BLaER1 treated with 17β-estradiol and CSF1 and Interleukin-3, amounts not matched to agents 10 nM and 100 nM (cell line): ENCODE data around the gene MPHOSPH10.

Source experiments
- H3K27ac ChIP-seq, 11 experiments: shearing (Covaris generic); formaldehyde crosslinking; 2 replicates each; pipeline ENCODE4 v1.8.1; 2022
- H3K27me3 ChIP-seq, 11 experiments: shearing (Covaris generic); formaldehyde crosslinking; 2 replicates each; pipeline ENCODE4 v1.8.1; 2022
- H3K36me3 ChIP-seq, 11 experiments: shearing (Covaris generic); formaldehyde crosslinking; 2 replicates each; pipeline ENCODE4 v1.8.1; 2022
- H3K4me1 ChIP-seq, 10 experiments: shearing (Covaris generic); formaldehyde crosslinking; 2 replicates each; pipeline ENCODE4 v1.8.1; 2022
- H3K4me2 ChIP-seq, 11 experiments: shearing (Covaris generic); formaldehyde crosslinking; 2 replicates each; pipeline ENCODE4 v1.8.1; 2022
- H3K4me3 ChIP-seq, 10 experiments: shearing (Covaris generic); formaldehyde crosslinking; 2 replicates each; pipeline ENCODE4 v1.8.1; 2022
- H3K9ac ChIP-seq, 11 experiments: shearing (Covaris generic); formaldehyde crosslinking; 2 replicates each; pipeline ENCODE4 v1.8.1; 2022
- H3K9me3 ChIP-seq, 11 experiments: shearing (Covaris generic); formaldehyde crosslinking; replicated peaks in 1 of 11; 2 replicates each; pipeline ENCODE4 v1.8.1; 2022
- H4K20me1 ChIP-seq, 11 experiments: shearing (Covaris generic); formaldehyde crosslinking; 2 replicates each; pipeline ENCODE4 v1.8.1; 2022
- Cebpa-rat ChIP-seq, 11 experiments: shearing (Covaris generic); IDR thresholded peaks; 2 replicates each; pipeline ENCODE4 v1.8.1; 2022

Gene MPHOSPH10

DNA sequence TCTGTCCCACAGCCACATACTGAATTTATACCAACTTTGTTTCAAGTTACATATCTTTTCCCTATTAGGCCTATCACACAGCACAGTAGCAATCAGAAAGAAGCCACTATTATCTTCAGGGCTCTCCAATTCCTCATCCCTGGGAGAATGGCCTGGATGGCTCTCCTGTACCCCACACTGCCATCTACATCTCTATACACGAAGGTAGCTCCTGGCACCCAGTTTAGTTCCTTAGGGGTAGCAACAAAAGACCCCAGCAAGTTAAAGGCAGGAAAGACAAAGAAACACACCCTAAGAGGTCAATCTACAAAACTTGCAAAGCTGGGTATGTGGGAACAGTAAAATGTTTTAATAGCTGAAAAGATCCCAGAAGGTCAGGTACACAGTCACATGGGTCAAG, 56.5 kb downstream of the MPHOSPH10 start:
- H3K4me2 ChIP-seq, result no peak overlapping the region
- TF ChIP-seq Cebpa-rat (IDR thresholded peaks at IDR 0.05), result no peak

DNA sequence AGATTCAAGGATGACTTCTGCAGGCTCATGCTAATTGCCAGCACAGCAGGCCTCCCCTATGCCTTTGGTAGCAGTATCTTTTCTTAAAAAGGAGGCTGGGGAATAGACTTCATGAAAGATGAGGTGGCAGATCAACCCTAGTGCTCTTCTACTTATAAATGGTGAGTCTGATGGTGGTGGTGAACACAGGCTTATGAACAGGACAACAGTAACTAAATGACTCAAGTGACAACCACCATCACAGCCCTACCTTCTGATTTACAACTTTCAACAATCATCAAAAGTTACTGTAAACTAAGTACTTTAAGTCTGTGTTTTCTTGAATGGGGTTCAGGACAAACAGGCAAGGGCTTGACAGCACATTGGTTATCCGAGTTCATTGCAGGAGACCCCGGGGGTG, 57.2 kb downstream of the MPHOSPH10 start:
- Histone ChIP-seq H3K27me3 (no peaks in the 10 kb centered on the region), H3K4me2 (no peak overlapping the region), H3K9ac (no peak overlapping the region), H3K9me3 (no peaks in the 10 kb centered on the region), H3K4me1 (peaks cover 0 to 23% (median 5%) of the 10 kb centered on the region in 10 experiments; a peak in 9 of 20 replicates), H3K36me3 (no peaks in the 10 kb centered on the region), H4K20me1 (no peaks in the 10 kb centered on the region), H3K27ac (no peak overlapping the region), H3K4me3 (no peak overlapping the region)
- no peak for TF ChIP-seq Cebpa-rat (IDR thresholded peaks at IDR 0.05)

More for the DNA sequence above, 56.5 kb downstream of the MPHOSPH10 start:
- no peak overlapping the region for H3K9ac ChIP-seq
- no peaks in the 10 kb centered on the region for H3K9me3 ChIP-seq
- no peaks in the 10 kb centered on the region for H3K27me3 ChIP-seq
- H3K27ac ChIP-seq, result no peak overlapping the region
- H4K20me1 ChIP-seq, result no peaks in the 10 kb centered on the region
- no peaks in the 10 kb centered on the region for H3K36me3 ChIP-seq
- peaks cover 0 to 23% (median 5%) of the 10 kb centered on the region in 10 experiments; a peak in 9 of 20 replicates for H3K4me1 ChIP-seq
- no peak overlapping the region for H3K4me3 ChIP-seq

DNA sequence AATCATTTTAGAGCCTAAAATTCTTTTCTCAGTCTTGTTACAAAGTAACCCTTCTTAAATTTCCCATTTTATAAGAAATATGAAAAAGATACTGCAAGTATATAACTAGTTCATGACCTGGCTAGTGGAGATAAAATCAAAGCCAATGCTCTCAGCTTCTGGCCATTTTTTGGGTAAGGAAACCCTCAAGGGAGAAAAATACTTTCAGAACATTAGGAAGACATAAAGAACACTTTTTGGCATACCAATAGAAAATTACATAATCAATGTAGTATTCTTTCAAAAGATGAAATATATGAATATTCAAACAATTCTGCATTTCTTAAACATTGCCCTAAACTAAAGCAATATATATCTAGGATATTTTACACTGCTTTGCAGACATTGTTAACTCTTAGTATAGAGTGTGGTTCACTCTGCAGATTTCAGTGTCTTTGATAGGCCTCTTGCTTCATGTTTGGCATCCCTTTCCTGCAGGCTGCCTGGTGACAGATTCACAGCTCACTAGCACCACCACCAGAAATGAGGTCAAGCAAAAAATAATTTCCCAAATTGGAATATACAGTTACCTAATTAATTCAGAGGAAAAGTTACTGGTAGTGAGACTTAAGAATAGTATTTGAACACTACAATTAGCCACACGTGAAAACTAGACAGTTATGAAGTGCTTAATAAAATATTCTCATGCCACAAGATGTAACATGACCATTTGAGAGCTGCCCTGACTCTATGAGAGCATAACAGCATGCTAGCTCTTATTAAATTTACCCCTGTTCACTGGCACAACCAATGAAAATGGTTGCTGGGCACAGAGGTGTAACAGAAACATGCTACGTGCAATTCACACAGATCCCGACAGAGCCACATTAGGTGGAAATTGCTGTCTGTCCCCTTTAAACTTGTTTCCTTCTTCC, 60.5 kb downstream of the MPHOSPH10 start:
- Histone ChIP-seq H3K27ac (no peak overlapping the region), H3K36me3 (no peaks in the 10 kb centered on the region), H3K27me3 (no peaks in the 10 kb centered on the region), H3K4me1 (peaks cover 0 to 14% (median 0%) of the 10 kb centered on the region in 10 experiments; a peak in 2 of 20 replicates), H3K4me2 (no peak overlapping the region), H3K9ac (no peak overlapping the region), H4K20me1 (no peaks in the 10 kb centered on the region), H3K4me3 (no peak overlapping the region), H3K9me3 (peaks cover 0 to 5% (median 0%) of the 10 kb centered on the region in 11 experiments; a peak in 2 of 22 replicates)
- TF ChIP-seq Cebpa-rat (IDR thresholded peaks at IDR 0.05), result no peak

DNA sequence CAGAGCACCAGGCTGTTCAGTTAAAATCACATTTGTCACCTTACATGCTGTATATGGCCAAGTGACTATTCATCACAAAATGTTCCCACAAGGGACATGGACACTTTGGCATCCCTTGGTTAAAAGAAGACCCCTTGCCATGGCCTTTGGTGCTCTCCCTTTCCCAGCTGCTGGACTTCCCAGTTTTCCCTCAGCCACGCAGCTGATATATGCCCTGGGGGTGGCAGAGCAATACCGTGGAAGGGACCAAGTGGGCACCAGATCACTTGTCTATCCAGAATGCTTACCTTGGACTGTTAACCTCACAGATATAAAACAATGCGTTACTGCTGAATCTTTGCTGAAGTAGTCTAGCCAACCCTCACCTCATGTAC, 61.1 kb downstream of the MPHOSPH10 start:
- Histone ChIP-seq H3K4me3 (no peak overlapping the region), H3K9ac (no peak overlapping the region), H3K27me3 (no peaks in the 10 kb centered on the region), H3K36me3 (no peaks in the 10 kb centered on the region; a peak in 1 of 22 replicates), H3K27ac (no peak overlapping the region), H4K20me1 (no peaks in the 10 kb centered on the region), H3K4me2 (no peak overlapping the region), H3K9me3 (peaks cover 0 to 11% (median 1%) of the 10 kb centered on the region in 11 experiments; a peak in 5 of 22 replicates), H3K4me1 (peaks cover 0 to 14% (median 0%) of the 10 kb centered on the region in 10 experiments; a peak in 2 of 20 replicates)
- TF ChIP-seq Cebpa-rat (IDR thresholded peaks at IDR 0.05), result no peak
